ENCODE data around the gene APOH. TPM values are rescaled to one million over a fixed set of nuclear protein-coding genes. Genes with fewer than 3 reads are reported as not detected.
A peak's percentile ranks its signal among the peaks of the same experiment; 100 is the strongest.

Gene APOH
- total and polyA plus RNA-seq, 2 of the 13 experiments (the other 11 are each of a cell fraction or from before 2014, with no cell fraction given): 4,846 to 5,748 TPM

GRCh38 chr17:66203274-66204015 lies 25.8 kb downstream of the APOH start (continued):
- TF ChIP-seq HNF1B (CRISPR knock-in tag; IDR thresholded peaks at IDR 0.05) (no peak), GMEB2 (CRISPR knock-in tag; IDR thresholded peaks at IDR 0.05; ENCODE audit: low read depth) (no peak), ZNF331 (CRISPR knock-in tag; IDR thresholded peaks at IDR 0.05) (peak; percentile 48; the same call in 1 of the 2 replicates), MAX (IDR thresholded peaks at IDR 0.05) (peak; percentile 88), ZNF430 (CRISPR knock-in tag; IDR thresholded peaks at IDR 0.05) (no peak), ZNF761 (CRISPR knock-in tag; conservative IDR thresholded peaks at IDR 0.05) (no peak), PRMT3 (CRISPR knock-in tag; IDR thresholded peaks at IDR 0.05; ENCODE audit: borderline replicate concordance, low read depth) (no peak), ZNF556 (CRISPR knock-in tag; IDR thresholded peaks at IDR 0.05; ENCODE audit: borderline replicate concordance) (no peak), PAWR (CRISPR knock-in tag; IDR thresholded peaks at IDR 0.05; ENCODE audit: borderline replicate concordance) (no peak), IRX3 (CRISPR knock-in tag; IDR thresholded peaks at IDR 0.05; ENCODE audit: borderline replicate concordance, low read depth) (no peak), ZNF557 (CRISPR knock-in tag; IDR thresholded peaks at IDR 0.05) (no peak), ZXDC (CRISPR knock-in tag; IDR thresholded peaks at IDR 0.05) (no peak), NFYB (CRISPR knock-in tag; IDR thresholded peaks at IDR 0.05) (peak; percentile 35; the same call in 1 of the 2 replicates), ZNF563 (CRISPR knock-in tag; IDR thresholded peaks at IDR 0.05) (peak; percentile 99), ZNF281 (CRISPR knock-in tag; IDR thresholded peaks at IDR 0.05; ENCODE audit: borderline replicate concordance) (peak; percentile 72; the same call in 1 of the 2 replicates), HNF4G (IDR thresholded peaks at IDR 0.05; ENCODE audit: borderline replicate concordance, low read depth, low read length) (0 out of 2 replicates have a peak, but pooled peaks have one; percentile 30), HNF4G (CRISPR knock-in tag; IDR thresholded peaks at IDR 0.05; ENCODE audit: borderline replicate concordance, low read depth) (no peak), KLF13 (CRISPR knock-in tag; IDR thresholded peaks at IDR 0.05) (no peak), ZNF451 (CRISPR knock-in tag; IDR thresholded peaks at IDR 0.05) (no peak), RXRB (CRISPR knock-in tag; IDR thresholded peaks at IDR 0.05; ENCODE audit: borderline replicate concordance) (no peak), ZFP41 (CRISPR knock-in tag; IDR thresholded peaks at IDR 0.05; ENCODE audit: borderline replicate concordance) (no peak)

All from HepG2 (cell line).